Liver (tissue), 9 donors: ENCODE results near the gene LYPD5. TPM values are rescaled to one million over a fixed set of nuclear protein-coding genes. Genes with fewer than 3 reads are reported as not detected.
"Not testable (repeated sequence)": the region's sequence is repeated elsewhere in the genome, so short reads cannot be mapped to it uniquely, and the experiment has no call there.

Experiments
- DNase-seq: peaks from one replicate; pipeline ENCODE4 v3.0.0-alpha.2; 2017; ENCODE audit warnings: low spot score
- H3K27ac ChIP-seq, 2 donors: one replicate each; pipeline ENCODE4 v1.7.0; 2013; ENCODE audit warnings: inconsistent platforms in 2 of 2, low read length in 2 of 2, control low read depth in 1 of 2, low read depth in 1 of 2, mild to moderate bottlenecking in 1 of 2
- H3K27me3 ChIP-seq, 4 donors: one replicate each; pipeline versions ENCODE4 v1.6.1 to v1.7.0; 2013; ENCODE audit warnings: low read length in 3 of 4, inconsistent platforms in 1 of 4, mild to moderate bottlenecking in 1 of 4, moderate library complexity in 1 of 4; ENCODE audit not compliant: control insufficient read depth in 4 of 4, insufficient read depth in 4 of 4
- H3K36me3 ChIP-seq, 4 donors: one replicate each; pipeline versions ENCODE4 v1.6.1 to v1.7.0; 2013; ENCODE audit warnings: low read length in 3 of 4, mild to moderate bottlenecking in 3 of 4, low read depth in 1 of 4, moderate library complexity in 1 of 4; ENCODE audit not compliant: control insufficient read depth in 4 of 4, insufficient read depth in 3 of 4
- H3K4me1 ChIP-seq, 4 donors: one replicate each; pipeline versions ENCODE4 v1.6.1 to v1.7.0; 2013; ENCODE audit warnings: low read length in 3 of 4, mild to moderate bottlenecking in 3 of 4, moderate library complexity in 1 of 4; ENCODE audit not compliant: control insufficient read depth in 4 of 4, insufficient read depth in 4 of 4
- H3K4me3 ChIP-seq, 3 donors: one replicate each; pipeline versions ENCODE4 v1.6.1 to v1.7.0; 2013; ENCODE audit warnings: low read length in 3 of 3, control low read depth in 1 of 3, low read depth in 1 of 3, mild to moderate bottlenecking in 1 of 3
- H3K9ac ChIP-seq, 2 donors: one replicate each; pipeline ENCODE4 v1.7.0; 2013; ENCODE audit warnings: low read length in 2 of 2, mild to moderate bottlenecking in 2 of 2, moderate library complexity in 2 of 2, control low read depth in 1 of 2, low read depth in 1 of 2
- H3K9me3 ChIP-seq, 4 donors: one replicate each; pipeline versions ENCODE4 v1.6.1 to v1.7.0; 2013; ENCODE audit warnings: low read length in 3 of 4; ENCODE audit not compliant: control insufficient read depth in 4 of 4
- EGR1 ChIP-seq, 2 donors: IDR thresholded peaks; 2 replicates each; pipeline ENCODE4 v1.6.1; 2016 to 2018; ENCODE audit warnings: antibody characterized with exemption in 2 of 2, low read depth in 2 of 2
- FOXA1 ChIP-seq: IDR thresholded peaks from 2 replicates; pipeline ENCODE4 v1.6.1; 2016; ENCODE audit warnings: antibody characterized with exemption
- GABPA ChIP-seq, 2 donors: IDR thresholded peaks in 1 of 2; conservative IDR thresholded peaks in 1 of 2; 2 replicates each; pipeline ENCODE4 v1.6.1; 2016; ENCODE audit warnings: antibody characterized with exemption in 2 of 2, mild to moderate bottlenecking in 1 of 2, moderate library complexity in 1 of 2
- HNF4A ChIP-seq, 2 donors: conservative IDR thresholded peaks; 2 replicates each; pipeline ENCODE4 v1.6.1; 2016; ENCODE audit warnings: antibody characterized with exemption in 2 of 2, mild to moderate bottlenecking in 2 of 2
- NR2F2 ChIP-seq: IDR thresholded peaks from 2 replicates; pipeline ENCODE4 v1.6.1; 2016; ENCODE audit warnings: antibody characterized with exemption
- RAD21 ChIP-seq, 2 donors: IDR thresholded peaks; 2 replicates each; pipeline ENCODE4 v1.6.1; 2016; ENCODE audit warnings: antibody characterized with exemption in 2 of 2, mild to moderate bottlenecking in 2 of 2
- SP1 ChIP-seq: IDR thresholded peaks from 2 replicates; pipeline ENCODE4 v1.6.1; 2018; ENCODE audit warnings: antibody characterized with exemption, mild to moderate bottlenecking
- TAF1 ChIP-seq: conservative IDR thresholded peaks from 2 replicates; pipeline ENCODE4 v1.6.1; 2016; ENCODE audit warnings: antibody characterized with exemption, mild to moderate bottlenecking
- YY1 ChIP-seq: IDR thresholded peaks from 2 replicates; pipeline ENCODE4 v1.6.1; 2016; ENCODE audit warnings: antibody characterized with exemption, mild to moderate bottlenecking
- WGBS: extraction: QIAGEN DNeasy Blood & Tissue Kit; methylation state at CpG from one replicate; pipeline ENCODE4 v1.1.7; 2013; 5-methylcytosine and 5-hydroxymethylcytosine counted together
- polyA plus RNA-seq, 2 donors: library from polyadenylated mRNA; stranded (reverse) in 1 of 2; unstranded in 1 of 2; fragments of 200-250 nt in 1 of 2; fragments of >200 nt in 1 of 2; fragmentation: Nextera tagmentation in 1 of 2; extraction: Ambion mirVana in 1 of 2; gene quantifications; one replicate each; pipeline versions ENCODE4 v1.2.1 to v1.2.3, GENCODE V29; 2013 to 2015
- total RNA-seq, 2 donors: library from RNA; depleted of rRNA; stranded (reverse); fragments of >200 nt; gene quantifications; one replicate each; pipeline ENCODE4 v1.2.3, GENCODE V29; 2014
- TF ChIP-seq, protein P1 (sequence below): IDR thresholded peaks from 2 replicates; pipeline ENCODE4 v1.6.1; 2016; ENCODE audit warnings: antibody characterized with exemption
- TF ChIP-seq, protein P2 (sequence below): IDR thresholded peaks from 2 replicates; pipeline ENCODE4 v1.6.1; 2016; ENCODE audit warnings: antibody characterized with exemption
- TF ChIP-seq, protein P3 (sequence below): IDR thresholded peaks from 2 replicates; pipeline ENCODE4 v1.6.1; 2016; ENCODE audit warnings: antibody characterized with exemption, mild to moderate bottlenecking
- TF ChIP-seq, protein P4 (sequence below): fragments of 150-350 bp; IDR thresholded peaks from 2 replicates; pipeline ENCODE4 v1.5.1; 2017; ENCODE audit warnings: improper control_type of control experiment, low read depth, low read length; ENCODE audit not compliant: missing input control
- donor health status: healthy.
- donor health status: healthy.
- donor health status: healthy.
- donor health status: healthy.
- donor health status: healthy.

LYPD5 gene
- total and polyA plus RNA-seq, 4 donors, result 0.08 to 0.14 (median 0.13) TPM; not detected in 1

DNA sequence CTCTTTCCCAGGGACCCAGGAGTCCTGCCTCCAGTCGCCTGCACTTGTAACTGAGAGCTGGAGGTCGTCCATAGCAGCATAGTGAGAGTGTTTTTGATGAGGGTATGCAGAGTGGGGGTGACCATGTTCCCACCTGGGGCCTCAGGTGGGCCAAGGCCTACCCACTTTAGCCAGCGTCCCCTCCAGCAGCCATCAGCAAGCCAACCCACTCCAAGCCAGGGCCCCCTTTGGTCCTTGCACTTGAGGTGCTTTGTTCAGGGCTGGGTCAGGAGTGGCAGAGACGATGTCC lies 35.5 kb downstream of the LYPD5 start:
- Histone ChIP-seq H3K36me3 (no peaks in the 10 kb centered on the region), H3K9me3 (no peaks in the 10 kb centered on the region), H3K27me3 (no peaks in the 10 kb centered on the region), H3K27ac (no peak overlapping the region), H3K4me1 (no peaks in the 10 kb centered on the region), H3K9ac (no peak overlapping the region), H3K4me3 (no peak overlapping the region)
- TF ChIP-seq FOXA1 (no peak), NR2F2 (no peak), GABPA (IDR thresholded peaks at IDR 0.05 in 1 of 2, conservative IDR thresholded peaks at IDR 0.05 in 1 of 2) (no peak), YY1 (no peak), TAF1 (no peak), EGR1 (IDR thresholded peaks at IDR 0.05; ENCODE audit: low read depth in 2 of 2) (no peak), SP1 (no peak)
- TF ChIP-seq, protein P1, sequence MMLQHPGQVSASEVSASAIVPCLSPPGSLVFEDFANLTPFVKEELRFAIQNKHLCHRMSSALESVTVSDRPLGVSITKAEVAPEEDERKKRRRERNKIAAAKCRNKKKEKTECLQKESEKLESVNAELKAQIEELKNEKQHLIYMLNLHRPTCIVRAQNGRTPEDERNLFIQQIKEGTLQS, result no peak
- TF ChIP-seq, protein P2, sequence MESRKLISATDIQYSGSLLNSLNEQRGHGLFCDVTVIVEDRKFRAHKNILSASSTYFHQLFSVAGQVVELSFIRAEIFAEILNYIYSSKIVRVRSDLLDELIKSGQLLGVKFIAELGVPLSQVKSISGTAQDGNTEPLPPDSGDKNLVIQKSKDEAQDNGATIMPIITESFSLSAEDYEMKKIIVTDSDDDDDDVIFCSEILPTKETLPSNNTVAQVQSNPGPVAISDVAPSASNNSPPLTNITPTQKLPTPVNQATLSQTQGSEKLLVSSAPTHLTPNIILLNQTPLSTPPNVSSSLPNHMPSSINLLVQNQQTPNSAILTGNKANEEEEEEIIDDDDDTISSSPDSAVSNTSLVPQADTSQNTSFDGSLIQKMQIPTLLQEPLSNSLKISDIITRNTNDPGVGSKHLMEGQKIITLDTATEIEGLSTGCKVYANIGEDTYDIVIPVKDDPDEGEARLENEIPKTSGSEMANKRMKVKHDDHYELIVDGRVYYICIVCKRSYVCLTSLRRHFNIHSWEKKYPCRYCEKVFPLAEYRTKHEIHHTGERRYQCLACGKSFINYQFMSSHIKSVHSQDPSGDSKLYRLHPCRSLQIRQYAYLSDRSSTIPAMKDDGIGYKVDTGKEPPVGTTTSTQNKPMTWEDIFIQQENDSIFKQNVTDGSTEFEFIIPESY, result no peak
- TF ChIP-seq, protein P3, sequence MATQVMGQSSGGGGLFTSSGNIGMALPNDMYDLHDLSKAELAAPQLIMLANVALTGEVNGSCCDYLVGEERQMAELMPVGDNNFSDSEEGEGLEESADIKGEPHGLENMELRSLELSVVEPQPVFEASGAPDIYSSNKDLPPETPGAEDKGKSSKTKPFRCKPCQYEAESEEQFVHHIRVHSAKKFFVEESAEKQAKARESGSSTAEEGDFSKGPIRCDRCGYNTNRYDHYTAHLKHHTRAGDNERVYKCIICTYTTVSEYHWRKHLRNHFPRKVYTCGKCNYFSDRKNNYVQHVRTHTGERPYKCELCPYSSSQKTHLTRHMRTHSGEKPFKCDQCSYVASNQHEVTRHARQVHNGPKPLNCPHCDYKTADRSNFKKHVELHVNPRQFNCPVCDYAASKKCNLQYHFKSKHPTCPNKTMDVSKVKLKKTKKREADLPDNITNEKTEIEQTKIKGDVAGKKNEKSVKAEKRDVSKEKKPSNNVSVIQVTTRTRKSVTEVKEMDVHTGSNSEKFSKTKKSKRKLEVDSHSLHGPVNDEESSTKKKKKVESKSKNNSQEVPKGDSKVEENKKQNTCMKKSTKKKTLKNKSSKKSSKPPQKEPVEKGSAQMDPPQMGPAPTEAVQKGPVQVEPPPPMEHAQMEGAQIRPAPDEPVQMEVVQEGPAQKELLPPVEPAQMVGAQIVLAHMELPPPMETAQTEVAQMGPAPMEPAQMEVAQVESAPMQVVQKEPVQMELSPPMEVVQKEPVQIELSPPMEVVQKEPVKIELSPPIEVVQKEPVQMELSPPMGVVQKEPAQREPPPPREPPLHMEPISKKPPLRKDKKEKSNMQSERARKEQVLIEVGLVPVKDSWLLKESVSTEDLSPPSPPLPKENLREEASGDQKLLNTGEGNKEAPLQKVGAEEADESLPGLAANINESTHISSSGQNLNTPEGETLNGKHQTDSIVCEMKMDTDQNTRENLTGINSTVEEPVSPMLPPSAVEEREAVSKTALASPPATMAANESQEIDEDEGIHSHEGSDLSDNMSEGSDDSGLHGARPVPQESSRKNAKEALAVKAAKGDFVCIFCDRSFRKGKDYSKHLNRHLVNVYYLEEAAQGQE, result no peak
- TF ChIP-seq, protein P4, sequence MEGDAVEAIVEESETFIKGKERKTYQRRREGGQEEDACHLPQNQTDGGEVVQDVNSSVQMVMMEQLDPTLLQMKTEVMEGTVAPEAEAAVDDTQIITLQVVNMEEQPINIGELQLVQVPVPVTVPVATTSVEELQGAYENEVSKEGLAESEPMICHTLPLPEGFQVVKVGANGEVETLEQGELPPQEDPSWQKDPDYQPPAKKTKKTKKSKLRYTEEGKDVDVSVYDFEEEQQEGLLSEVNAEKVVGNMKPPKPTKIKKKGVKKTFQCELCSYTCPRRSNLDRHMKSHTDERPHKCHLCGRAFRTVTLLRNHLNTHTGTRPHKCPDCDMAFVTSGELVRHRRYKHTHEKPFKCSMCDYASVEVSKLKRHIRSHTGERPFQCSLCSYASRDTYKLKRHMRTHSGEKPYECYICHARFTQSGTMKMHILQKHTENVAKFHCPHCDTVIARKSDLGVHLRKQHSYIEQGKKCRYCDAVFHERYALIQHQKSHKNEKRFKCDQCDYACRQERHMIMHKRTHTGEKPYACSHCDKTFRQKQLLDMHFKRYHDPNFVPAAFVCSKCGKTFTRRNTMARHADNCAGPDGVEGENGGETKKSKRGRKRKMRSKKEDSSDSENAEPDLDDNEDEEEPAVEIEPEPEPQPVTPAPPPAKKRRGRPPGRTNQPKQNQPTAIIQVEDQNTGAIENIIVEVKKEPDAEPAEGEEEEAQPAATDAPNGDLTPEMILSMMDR, result no peak
- DNase-seq, result no peak
- 79% methylated on average over 4 of the region's 4 CpGs for WGBS

DNA sequence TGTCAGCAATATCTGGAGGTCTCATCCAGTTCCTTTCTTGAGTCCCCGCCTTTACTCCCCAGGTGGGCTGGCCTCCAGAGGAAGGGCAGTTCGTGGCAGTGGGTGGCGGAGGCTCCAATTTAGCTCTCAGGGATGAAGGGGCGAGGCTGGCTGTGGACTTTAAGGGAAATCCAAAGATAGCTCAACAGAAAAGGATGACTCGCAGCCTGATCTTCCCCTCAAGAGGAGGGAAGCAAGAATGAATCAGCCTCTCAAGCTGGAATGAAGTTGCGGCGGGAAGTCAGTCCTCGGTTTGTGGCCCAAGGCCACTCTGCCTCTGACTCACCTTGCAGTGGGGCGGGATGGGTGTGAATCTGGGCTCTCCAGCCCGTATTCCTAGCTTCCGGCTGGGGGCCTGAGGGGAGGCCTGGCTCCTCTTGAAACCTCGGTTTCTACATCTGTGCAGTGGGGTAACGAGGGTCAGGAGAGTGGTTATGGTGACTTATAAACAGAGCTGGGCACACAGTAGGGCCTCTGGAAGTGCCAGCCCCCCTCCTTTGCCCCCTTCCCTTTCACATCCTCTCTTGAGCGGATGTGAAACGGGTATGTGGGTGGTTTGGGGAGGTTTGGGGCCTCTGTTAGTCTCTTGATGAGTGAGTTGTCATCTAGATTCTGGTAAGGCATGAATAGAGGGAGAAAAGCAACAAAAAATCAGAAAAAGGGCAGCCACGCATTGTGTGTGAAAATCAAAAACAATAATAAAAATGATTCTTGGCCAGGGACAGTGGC lies 37.0 kb downstream of the LYPD5 start:
- Histone ChIP-seq H3K36me3 (no peaks in the 10 kb centered on the region), H3K27me3 (no peaks in the 10 kb centered on the region), H3K27ac (peak overlapping the region in 1 of 2 donors; percentile 28), H3K4me3 (no peak overlapping the region), H3K9ac (no peak overlapping the region), H3K9me3 (no peaks in the 10 kb centered on the region), H3K4me1 (no peaks in the 10 kb centered on the region)
- DNase-seq, result no peak
- WGBS, result 71% methylated on average over 16 of the region's 16 CpGs
- no peak for TF ChIP-seq RAD21 (IDR thresholded peaks at IDR 0.05)
- TF ChIP-seq HNF4A (conservative IDR thresholded peaks at IDR 0.05), result no peak

DNA sequence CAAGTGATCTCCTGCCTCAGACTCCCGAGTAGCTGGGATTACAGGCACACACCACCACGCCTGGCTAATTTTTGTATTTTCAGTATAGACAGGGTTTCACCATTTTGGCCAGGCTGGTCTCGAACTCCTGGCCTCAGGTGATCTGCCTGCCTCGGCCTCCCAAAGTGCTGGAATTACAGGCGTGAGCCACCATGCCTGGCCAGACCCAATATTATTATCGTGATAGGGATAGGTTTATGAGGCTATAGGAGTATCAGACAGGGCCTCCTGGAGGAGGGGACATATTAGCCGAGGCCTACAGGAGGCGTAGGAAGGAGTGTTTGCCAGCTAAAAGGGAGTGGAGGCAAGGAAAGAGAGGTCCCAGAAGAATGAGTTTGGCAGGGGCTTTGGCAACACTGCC lies 37.6 kb downstream of the LYPD5 start:
- not testable (repeated sequence) for H3K4me3 ChIP-seq, H3K4me1 ChIP-seq, DNase-seq, H3K9me3 ChIP-seq, H3K27me3 ChIP-seq, H3K27ac ChIP-seq, H3K36me3 ChIP-seq, H3K9ac ChIP-seq
- WGBS, result 86% methylated on average over 8 of the region's 8 CpGs
